ENCODE results near the gene RSPRY1.
A peak's percentile ranks its signal among the peaks of the same experiment; 100 is the strongest.

RSPRY1 gene

GRCh38 chr16:57224651-57225335, 38.7 kb downstream of the RSPRY1 start:
- no peak for DNase-seq (ENCODE audit: low spot score)

- DNase-seq (ENCODE audit: low spot score), result no peak
Observed at GRCh38 chr16:57225978-57226377, 39.8 kb downstream of the RSPRY1 start.

- no peak for DNase-seq (ENCODE audit: low spot score)
Observed at GRCh38 chr16:57226701-57227621, 40.8 kb downstream of the RSPRY1 start.

- no peak for DNase-seq (ENCODE audit: low spot score)
Observed at GRCh38 chr16:57229079-57229478, 43.0 kb downstream of the RSPRY1 start.

- no peak for DNase-seq (ENCODE audit: low spot score)
Observed at GRCh38 chr16:57231821-57232350, 45.8 kb downstream of the RSPRY1 start.

- no peak for DNase-seq (ENCODE audit: low spot score)
Observed at GRCh38 chr16:57233944-57234706, 48.0 kb downstream of the RSPRY1 start.

- DNase-seq (ENCODE audit: low spot score), result no peak
Observed at GRCh38 chr16:57234707-57235092, 48.6 kb downstream of the RSPRY1 start.

- DNase-seq (ENCODE audit: low spot score), result peak; percentile 21
Observed at GRCh38 chr16:57235128-57236021, 49.2 kb downstream of the RSPRY1 start.

- no peak for DNase-seq (ENCODE audit: low spot score)
Observed at GRCh38 chr16:57236022-57236350, 49.9 kb downstream of the RSPRY1 start.

GRCh38 chr16:57238682-57239081, 52.6 kb downstream of the RSPRY1 start:
- no peak for DNase-seq (ENCODE audit: low spot score)

GRCh38 chr16:57239107-57239506, 53.0 kb downstream of the RSPRY1 start:
- DNase-seq (ENCODE audit: low spot score), result no peak

GRCh38 chr16:57240851-57241250, 54.7 kb downstream of the RSPRY1 start:
- DNase-seq (ENCODE audit: low spot score), result no peak

GRCh38 chr16:57242650-57243049, 56.5 kb downstream of the RSPRY1 start:
- no peak for DNase-seq (ENCODE audit: low spot score)

- no peak for DNase-seq (ENCODE audit: low spot score)
Observed at GRCh38 chr16:57244463-57244766, 58.3 kb downstream of the RSPRY1 start.

- DNase-seq (ENCODE audit: low spot score), result peak; percentile 100
Observed at GRCh38 chr16:57244767-57245471, 58.8 kb downstream of the RSPRY1 start, which contains the start of gene ARL2BP. Gene ARL2BP (plus strand): TSS chr16:57245259. CDS start chr16:57245368, 109 bp downstream.

GRCh38 chr16:57245472-57246113, 59.5 kb downstream of the RSPRY1 start:
- peak; percentile 46 for DNase-seq (ENCODE audit: low spot score)

- DNase-seq (ENCODE audit: low spot score), result no peak
Observed at GRCh38 chr16:57251352-57251751, 65.2 kb downstream of the RSPRY1 start.

GRCh38 chr16:57252148-57252721, 66.1 kb downstream of the RSPRY1 start:
- DNase-seq (ENCODE audit: low spot score), result no peak

GRCh38 chr16:57253466-57253865, 67.3 kb downstream of the RSPRY1 start:
- no peak for DNase-seq (ENCODE audit: low spot score)

Data from AG20443 (cell line).